Measurements from ENCODE around the gene TMEM174. TPM values are rescaled to one million over a fixed set of nuclear protein-coding genes. Genes with fewer than 3 reads are reported as not detected.

Gene TMEM174
- total RNA-seq, 2 experiments from 2014 or later, result not detected

DNA sequence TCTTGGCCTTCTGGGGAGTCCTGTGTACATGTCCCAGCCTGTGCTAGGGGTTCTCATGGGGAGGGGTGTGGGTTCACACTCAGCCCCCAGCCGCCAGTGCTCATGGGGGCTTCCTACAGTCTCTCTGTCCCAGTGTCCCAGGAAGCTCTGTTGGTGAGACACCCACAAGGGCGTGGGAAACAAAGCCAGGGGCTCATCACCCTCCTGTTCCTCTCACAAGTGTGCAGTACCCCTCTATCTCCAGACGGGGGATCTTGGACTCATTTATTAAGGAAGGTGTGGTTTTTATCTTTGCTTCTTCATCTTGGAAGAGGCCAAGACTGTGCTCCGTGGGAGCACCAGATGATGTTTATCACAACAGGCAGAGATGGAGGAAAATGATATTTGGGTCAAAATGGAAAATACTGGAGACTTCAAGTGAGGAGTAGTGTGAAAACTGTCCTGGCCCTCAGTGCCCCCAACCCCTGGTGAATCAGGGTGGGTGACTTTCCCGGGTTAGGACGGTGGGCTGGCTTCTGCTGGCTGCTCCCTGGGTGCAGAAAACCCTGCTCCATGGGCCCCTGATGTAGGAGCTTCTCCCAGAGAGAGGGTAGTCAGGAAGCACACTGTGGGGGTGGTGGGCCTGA, 37.5 kb upstream of the TMEM174 start:
- H3K27me3 Mint-ChIP-seq, result peaks cover 51% of the 10 kb centered on the region
- H3K9me3 Mint-ChIP-seq, result no peaks in the 10 kb centered on the region
- CTCF ChIA-PET, result interaction anchor here (0.7 to 0.9 kb wide), 2 partner anchors 26 to 338 kb away, joined by 3 read pairs; no protein-coding TSS in a partner anchor
- TF ChIP-seq CTCF (IDR thresholded peaks at IDR 0.05), result peak; percentile 44
- intact Hi-C loops (cut with micrococcal nuclease), result no loop called here
- DNase-seq, result no peak
- no peak overlapping the region for H3K4me3 Mint-ChIP-seq
- H3K27ac Mint-ChIP-seq, result no peak overlapping the region
- H3K36me3 Mint-ChIP-seq (ENCODE audit: low read depth), result no peaks in the 10 kb centered on the region
- no peaks in the 10 kb centered on the region for H3K4me1 Mint-ChIP-seq (ENCODE audit: low read depth)
- POLR2A ChIA-PET, result no interaction called here
- peak; percentile 73 for ATAC-seq

- no peak overlapping the region for H3K4me3 Mint-ChIP-seq
- CTCF ChIA-PET, result interaction anchor here (0.7 kb wide), 1 partner anchor 338 kb away, joined by 3 read pairs; no protein-coding TSS in a partner anchor
- H3K9me3 Mint-ChIP-seq, result no peaks in the 10 kb centered on the region
- H3K36me3 Mint-ChIP-seq (ENCODE audit: low read depth), result no peaks in the 10 kb centered on the region
- no peak overlapping the region for H3K27ac Mint-ChIP-seq
- no peaks in the 10 kb centered on the region for H3K4me1 Mint-ChIP-seq (ENCODE audit: low read depth)
- no peak for TF ChIP-seq CTCF (IDR thresholded peaks at IDR 0.05)
- ATAC-seq (no peak), DNase-seq (no peak)
- POLR2A ChIA-PET, result no interaction called here
- intact Hi-C loops (cut with micrococcal nuclease), result no loop called here
- peaks cover 46% of the 10 kb centered on the region for H3K27me3 Mint-ChIP-seq
Observed at GRCh38 chr5:73136055-73136562, 36.9 kb upstream of the TMEM174 start.

GRCh38 chr5:73137563-73138530, 35.1 kb upstream of the TMEM174 start:
- H3K27ac Mint-ChIP-seq, result no peak overlapping the region
- H3K36me3 Mint-ChIP-seq (ENCODE audit: low read depth), result no peaks in the 10 kb centered on the region
- peaks cover 50% of the 10 kb centered on the region for H3K27me3 Mint-ChIP-seq
- ChIA-PET CTCF (interaction anchor here (1.0 kb wide), 1 partner anchor 64 kb away, joined by 3 read pairs; no protein-coding TSS in a partner anchor), POLR2A (interaction anchor here (0.6 kb wide), 1 partner anchor 60 kb away, joined by 3 read pairs; no protein-coding TSS in a partner anchor)
- DNase-seq (no peak), ATAC-seq (no peak)
- no peaks in the 10 kb centered on the region for H3K9me3 Mint-ChIP-seq
- no peak for TF ChIP-seq CTCF (IDR thresholded peaks at IDR 0.05)
- H3K4me3 Mint-ChIP-seq, result no peak overlapping the region
- intact Hi-C loops (cut with micrococcal nuclease), result no loop called here
- no peaks in the 10 kb centered on the region for H3K4me1 Mint-ChIP-seq (ENCODE audit: low read depth)

DNA sequence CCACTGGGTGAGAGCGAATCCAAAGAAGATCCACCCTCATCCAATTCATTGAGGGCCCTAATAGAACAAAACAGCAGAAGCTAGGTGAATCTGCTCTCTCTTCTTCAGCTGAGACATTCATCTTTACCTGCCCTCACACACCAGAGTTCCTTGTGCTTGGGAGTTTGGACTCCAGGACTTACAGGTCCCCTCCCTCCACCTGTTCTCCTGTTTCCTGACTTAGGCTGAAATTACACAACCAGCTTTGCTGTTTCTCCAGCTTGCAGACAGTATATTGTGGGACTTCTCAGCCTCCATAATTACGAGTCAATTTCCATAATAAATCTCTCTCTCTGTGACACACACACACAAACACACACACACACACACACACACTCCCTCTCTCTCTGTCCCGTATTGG, 33.5 kb upstream of the TMEM174 start:
- ChIA-PET CTCF (no interaction called here), POLR2A (no interaction called here)
- Mint-ChIP-seq H3K27me3 (peaks cover 50% of the 10 kb centered on the region), H3K36me3 (ENCODE audit: low read depth) (no peaks in the 10 kb centered on the region), H3K9me3 (no peaks in the 10 kb centered on the region), H3K4me3 (no peak overlapping the region), H3K4me1 (ENCODE audit: low read depth) (no peaks in the 10 kb centered on the region), H3K27ac (no peak overlapping the region)
- no peak for TF ChIP-seq CTCF (IDR thresholded peaks at IDR 0.05)
- intact Hi-C loops (cut with micrococcal nuclease), result no loop called here
- ATAC-seq, result no peak
- DNase-seq, result no peak

Measured in activated CD8-positive, alpha-beta T cell treated with anti-CD3 and anti-CD28 coated beads for 36 hours (primary cell).